ENCODE results near the gene AK3.

AK3 gene

DNA sequence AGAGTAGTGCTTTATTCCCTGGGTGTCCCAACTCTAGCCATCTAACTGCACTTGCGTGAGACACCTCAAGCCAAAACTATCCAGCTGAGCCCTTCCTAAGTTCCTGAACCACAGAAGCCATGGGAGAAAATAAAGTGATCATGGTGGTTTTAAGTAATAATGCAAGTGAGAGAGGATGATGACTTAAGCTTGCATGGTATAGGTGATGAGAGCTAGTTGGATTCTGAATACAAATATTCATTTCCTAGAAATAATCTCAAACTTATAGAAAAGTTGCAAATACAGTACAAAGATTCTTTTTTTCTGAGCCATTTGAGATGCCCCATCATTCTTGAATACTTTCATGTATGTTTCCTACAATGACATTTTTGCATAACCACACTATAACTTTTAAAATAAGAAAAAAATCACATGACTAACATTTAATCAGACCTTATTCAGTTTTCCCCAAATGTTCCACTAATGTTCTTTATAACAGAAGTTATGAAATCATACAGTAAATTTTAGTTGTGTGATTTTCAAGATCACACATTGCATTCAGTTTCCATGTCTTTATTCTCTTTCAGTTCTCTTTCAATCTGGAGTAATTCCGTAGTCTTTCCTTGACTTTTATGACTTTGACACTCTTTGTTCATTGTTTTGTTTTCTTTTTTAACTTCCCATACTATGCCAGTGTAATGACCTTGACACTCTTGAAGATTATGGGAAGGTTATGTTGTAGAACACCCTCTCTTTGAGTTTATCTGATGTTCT is 5.5 kb upstream of the AK3 start:
- DNase-seq, result no peak

DNA sequence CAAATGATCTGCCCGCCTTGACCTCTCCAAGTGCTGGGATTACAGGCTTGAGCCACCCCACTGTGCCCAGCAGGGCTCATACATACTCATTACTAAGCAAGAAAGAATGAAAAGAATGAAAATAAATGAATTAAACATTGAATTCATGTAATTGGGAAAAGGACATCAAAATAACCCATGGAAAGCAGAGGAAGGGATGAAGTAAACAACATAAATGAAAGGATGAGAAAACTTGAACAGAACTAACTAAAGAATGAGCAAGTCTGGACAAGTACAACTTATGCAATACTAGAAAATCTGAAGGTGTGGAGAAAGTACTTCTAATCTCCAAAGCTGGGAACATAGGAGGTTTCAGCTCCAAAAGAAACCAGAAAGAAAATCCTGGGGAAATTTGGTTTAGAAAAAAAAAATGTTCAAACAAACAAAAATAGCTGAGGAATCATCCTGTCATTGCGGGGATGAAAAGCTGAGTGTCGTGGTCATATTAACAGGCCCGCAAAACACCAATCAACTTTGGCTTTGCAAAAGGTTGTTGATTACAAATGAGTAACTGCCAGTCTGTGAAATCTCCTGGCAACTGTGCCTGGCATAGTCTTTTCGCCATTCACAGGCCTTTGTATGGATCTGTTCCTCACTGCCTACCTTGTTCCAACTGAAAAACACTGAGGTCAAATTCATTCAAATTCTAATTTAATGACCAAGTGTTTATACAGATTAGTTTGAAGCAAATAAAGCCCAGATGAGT is 2.3 kb upstream of the AK3 start:
- no peak for DNase-seq

DNA sequence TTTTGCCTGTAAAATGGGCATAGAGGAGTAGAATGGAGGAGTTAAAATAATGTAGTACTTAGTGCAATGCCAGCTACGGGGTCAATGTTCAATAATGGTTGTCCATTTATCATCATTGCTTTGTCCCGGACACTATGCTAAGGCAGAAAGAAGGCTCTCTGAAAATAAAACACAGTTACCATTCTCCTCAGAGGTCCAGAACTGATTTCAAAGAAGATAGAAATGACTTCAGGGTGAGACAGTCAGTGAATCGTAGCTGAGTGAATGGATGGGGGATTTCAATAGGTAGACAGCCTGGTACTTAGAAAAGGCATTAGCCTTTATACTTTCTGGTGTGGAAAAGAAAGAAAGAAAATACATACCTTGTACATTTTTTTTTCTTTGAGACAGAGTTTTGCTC is 1.2 kb upstream of the AK3 start:
- DNase-seq, result no peak

DNA sequence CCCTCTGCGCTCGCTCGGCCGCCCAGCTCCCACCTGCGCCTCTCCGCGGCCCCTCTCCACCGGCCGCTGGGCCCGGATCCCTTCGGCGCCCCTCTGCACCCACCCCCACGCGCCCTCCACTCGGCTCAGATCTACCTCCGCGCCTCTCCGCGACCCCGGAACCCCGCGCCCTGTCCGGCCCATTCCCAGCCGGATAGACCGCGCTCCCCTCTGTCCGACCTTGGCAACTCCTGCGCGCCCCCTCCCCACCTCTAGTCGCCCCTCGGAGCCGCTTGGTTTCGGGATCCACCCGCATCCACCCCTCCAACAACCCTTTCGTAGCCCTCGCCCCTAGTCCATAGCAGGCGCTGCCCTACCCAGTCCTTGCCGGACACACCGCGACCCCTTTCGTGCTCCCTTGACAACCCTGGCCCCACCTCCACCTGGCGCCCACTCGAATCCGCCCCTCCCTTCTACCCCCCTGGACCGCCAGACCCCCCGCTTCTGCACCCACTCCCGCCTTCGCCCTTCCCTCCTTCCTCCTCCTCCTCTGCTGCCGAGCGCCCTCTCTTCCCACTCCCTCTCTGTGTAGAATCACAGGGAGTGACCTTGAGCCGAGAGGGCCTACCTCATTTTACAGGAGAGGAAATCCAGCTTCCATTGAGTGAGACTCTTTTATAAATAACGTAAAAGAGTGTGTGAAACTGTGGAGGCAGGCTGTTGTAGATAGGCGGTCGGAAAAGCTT is 525 bp upstream of the AK3 start:
- DNase-seq, result no peak

DNA sequence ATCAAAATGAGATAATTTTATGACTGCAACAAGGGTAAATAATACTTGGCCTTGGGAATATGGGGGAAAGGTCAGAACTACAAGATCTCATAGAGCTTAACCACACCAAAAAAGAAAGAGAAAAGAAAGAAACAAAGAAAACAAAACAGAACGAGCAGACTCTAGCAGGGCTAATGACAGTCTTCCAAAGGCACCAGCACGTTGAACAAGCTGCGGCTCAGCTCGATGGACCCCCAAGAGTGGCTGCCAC is 689 bp downstream of the AK3 start:
- no peak for DNase-seq

DNA sequence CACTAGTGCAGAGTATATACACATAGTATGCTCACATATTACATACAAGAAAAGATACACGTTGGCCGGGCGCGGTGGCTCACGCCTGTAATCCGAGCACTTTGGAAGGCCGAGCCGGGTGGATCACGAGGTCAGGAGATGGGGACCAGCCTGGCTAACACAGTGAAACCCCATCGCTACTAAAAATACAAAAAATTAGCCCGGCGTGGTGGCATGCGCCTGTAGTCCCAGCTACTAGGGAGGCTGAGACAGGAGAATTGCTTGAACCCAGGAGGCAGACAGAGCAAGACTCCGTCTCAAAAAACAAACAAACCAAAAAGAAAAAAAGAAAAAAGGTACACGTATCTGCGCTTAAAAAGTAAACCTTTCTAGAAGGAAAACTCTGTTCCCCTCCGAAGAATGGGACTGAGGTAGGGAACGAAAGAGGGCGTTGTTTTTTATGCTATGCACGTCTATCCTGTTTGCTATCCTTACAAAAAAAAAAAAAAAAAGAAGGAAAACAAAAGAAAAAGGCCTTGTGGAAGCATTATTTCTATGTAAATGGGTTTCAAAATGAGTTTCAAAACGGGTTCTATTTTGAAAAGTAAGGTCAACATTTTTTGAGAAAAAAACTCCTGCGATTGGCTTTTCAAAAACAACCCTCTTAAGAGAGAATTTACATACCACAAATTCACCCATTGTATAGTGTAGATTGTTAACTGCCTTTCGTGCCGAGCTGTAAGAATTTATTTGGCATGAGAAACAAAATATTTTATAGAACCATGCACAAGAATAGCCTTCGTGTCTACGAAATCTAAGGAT is 1.2 kb downstream of the AK3 start:
- DNase-seq, result no peak

DNA sequence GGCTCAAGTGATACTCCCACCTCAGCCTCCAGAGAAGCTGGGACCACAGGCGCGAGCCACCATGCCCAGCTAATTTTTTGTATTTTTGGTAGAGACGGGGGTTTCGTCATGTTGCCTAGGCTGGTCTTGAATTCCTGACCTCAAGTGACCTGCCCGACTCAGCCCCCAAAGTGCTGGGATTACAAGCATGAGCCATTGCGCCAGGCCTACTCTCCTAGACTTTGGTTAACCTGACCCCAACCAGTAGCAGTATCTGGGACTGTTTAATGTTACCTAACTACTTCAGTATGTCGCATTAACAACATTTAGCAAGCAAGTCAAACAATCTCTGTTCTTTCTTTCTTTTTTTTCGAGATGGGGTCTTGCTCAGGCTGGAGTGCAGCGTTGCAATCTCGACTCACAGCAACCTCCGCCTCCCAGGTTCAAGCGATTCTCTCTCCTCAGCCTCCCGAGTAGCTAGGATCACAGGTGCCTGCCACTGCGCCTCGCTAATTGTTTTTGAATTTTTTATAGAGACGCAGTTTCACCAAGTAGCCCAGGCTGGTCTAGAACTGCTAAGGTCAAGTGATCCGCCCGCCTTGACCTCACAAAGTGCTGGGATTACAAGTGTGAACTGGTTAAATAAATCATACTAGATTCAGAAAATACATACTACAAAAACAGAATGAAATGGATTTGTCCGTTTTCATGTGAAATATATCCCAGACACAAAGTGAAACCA is 2.0 kb downstream of the AK3 start:
- no peak for DNase-seq

DNA sequence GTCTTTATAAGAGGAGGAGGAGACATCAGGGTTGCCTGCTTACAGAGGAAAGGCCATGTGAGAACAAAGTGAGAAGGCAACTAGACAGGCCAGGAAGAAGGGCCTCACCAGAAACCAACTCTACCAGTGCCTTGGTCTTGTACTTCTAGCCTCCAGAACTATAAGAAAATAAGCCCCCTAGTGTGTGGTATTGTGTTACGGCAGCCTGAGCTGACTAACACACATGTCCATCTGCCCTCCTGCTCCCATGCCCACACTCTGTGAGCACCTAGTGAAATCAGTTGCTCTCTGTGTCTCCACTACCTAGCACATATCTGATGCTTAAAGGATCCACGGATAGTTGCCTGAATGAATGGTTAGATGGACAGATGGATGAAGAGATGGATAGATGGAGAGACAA is 6.9 kb downstream of the AK3 start:
- DNase-seq, result no peak

DNA sequence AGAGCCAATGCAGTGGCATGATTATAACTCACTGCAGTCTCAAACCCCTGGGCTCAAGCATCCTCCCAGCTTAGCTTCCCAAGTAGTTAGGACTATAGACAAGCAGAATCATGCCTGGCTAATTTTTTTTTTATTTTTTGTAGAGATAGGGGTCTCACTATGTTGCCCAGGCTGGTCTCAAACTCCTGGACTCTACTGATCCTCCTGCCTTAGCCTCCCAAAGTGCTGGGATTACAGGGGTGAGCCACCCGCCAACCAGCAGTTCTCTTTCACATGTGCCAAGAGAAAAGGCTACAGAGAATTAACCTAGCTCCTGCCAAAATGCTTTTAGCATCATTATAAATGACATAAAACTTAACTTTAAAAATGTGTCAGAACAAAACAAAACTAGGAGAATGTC is 8.1 kb downstream of the AK3 start:
- DNase-seq, result no peak

DNA sequence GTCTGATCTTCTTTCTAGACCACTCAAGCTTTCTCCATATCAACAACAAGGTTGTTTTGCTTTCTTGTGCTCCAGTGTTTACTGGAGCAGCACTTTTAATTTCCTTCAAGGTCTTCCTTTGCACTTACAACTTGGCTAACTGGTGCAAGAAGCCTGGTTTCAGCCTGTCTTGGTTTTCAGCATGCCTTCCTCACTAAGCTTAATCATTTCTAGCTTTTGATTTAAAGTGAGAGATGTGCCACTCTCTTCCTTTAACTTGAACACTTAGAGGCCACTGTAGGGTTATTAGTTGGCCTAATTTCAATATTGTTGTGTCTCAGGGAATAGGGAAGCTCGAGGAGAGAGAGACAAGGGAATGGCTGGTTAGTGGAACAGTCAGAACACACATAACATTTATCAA is 13.4 kb downstream of the AK3 start:
- no peak for DNase-seq

DNA sequence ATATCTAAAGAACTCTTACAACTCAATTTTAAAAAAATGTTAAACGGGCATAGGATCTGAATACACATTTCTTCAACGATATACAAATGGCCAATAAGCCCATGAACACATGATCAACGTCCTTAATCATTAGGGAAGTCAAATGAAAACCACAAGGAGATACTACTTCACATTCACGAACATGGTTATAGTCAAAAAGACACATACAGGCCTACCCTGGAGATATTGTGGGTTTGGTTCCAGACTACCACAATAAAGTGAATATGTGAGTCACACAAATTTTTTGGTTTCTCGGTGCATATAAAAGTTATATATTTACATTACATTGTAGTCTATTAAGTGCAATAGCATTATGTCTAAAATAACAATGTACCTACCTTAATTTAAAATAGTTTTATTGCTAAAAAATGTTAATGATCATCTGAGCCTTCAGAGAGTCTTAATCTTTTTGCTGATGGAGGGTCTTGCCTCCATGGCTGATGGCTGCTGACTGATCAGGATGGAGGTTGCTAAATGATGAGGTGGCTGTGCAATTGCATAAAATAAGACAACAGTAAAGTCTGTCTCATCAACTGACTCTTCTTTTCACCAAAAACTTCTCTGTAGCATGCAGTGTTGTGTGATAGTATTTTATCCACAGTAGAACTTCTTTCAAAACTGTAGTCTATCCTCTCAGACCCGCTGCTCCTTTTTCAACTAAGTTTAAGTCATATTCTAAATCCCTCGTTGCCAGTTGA is 15.1 kb downstream of the AK3 start:
- no peak for DNase-seq

DNA sequence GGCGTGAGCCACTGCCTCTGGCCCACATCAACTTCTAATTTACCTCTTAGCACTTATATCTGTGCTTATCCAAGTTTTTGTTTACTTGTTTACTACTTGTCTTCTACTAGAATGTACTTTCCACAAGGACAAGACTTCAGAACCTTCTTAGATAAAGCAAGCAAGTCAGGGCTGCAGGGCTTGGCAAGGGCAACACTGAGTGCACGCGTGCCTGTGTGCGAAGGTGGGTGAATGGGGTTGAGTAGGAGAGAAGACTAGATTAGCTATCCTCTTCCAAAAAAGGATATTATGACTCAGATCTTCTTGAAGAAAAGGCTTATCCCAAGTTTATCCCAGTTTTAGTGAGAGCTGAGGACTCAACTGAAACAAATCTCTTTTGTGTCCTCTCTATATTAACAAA is 19.3 kb downstream of the AK3 start:
- no peak for DNase-seq

DNA sequence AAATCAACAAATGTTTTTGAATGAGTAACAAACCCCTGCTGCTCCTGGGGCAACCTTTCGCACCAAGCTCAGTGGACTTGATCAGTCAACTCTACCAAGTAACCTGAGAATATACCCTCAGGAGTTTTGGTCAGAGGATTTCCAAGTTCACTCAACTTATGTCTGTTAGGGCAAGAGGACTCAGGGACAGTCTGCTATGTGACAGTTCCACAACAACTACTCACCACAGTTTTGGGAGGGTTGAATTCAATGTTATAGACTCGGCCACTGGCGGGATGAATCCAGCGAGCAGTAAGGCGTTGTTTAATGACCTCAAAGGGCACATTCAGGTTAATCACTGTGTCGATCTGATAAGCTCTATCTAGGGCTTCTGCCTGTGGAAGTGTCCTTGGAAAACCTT is 22.1 kb downstream of the AK3 start:
- no peak for DNase-seq

DNA sequence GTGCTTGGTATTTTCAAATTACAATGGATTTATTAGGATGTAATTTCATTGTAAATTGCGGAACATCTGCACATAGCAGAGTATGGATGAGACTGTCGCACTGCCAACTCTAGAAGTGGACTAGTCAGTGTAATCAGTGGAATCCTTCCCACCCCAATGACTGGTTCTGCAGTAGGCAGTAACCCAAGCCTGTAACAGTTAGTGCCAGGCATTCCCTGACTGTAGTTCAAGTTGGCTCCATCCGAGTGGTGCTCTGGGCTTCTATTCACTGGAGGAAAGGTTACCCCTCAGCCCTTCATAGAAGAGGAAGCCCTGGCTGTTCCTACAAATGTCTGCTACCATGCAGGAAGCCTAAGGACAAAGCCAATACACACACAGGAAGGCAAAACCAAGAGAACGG is 23.2 kb downstream of the AK3 start:
- DNase-seq, result no peak

DNA sequence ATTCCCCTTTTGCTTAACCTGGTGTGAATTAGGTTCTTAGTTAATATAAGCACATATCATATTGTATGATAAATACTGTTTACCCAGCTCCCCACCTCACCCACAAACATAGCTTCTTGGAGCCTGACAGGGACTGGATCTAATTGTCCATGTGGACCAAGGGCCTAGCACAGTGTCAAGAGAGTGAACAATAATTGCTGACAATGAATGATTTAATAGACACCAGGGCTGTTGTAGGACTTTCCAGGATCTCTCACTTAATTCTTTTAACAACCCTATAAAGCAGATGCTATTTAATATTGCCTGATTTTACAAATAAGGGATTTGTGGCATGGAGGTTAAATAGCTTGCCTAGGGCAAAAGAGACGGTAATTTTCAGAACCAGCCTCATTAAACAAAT is 24.8 kb downstream of the AK3 start:
- DNase-seq, result no peak

DNA sequence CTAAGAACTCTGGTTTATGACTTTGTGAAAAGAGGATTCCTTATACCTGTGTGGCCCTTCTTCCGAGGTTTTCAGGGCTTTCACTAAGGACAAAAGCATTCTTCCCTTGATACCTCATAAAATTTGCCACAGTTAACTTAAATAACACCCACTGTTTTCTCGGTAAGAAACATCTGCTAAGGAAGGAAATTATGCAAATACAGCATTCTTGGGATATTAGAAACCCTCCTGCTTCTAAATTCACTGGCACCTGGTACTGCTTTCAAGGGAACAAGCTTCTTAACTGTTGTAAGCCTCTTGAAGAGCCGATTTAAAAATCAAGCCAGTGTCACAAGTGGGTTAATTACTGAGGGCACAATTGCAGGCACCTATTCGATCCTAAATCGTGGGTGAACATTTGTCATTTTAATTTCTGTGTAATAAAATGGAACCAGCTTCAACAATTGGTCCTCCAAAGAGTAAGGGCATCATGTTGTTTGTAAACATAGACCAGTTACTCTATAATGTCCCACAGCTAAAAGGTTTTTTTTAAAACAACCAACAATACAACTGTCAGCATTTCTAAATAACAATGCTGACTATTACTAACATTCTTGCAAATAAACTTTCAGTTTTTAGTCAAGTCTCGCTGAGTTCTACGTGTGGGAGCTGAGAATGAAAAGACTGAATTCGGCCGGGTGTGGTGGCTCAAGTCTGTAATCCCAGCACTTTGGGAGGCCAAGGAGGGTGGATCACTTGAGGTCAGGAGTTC is 26.6 kb downstream of the AK3 start:
- DNase-seq, result no peak

DNA sequence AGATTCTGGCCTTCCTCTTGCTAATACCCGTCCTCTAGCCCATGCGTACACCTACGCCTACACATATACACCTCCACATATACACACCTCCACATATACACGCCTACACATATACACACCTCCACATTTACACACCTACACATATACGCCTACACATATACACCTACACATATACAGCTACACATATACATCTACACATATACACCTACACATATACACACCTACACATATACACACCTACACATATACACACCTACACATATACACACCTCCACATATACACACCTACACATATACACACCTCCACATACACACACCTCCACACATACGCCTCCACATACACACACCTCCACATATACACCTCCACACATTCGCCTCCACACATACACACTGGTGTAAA is 27.2 kb downstream of the AK3 start:
- DNase-seq, result no peak

DNA sequence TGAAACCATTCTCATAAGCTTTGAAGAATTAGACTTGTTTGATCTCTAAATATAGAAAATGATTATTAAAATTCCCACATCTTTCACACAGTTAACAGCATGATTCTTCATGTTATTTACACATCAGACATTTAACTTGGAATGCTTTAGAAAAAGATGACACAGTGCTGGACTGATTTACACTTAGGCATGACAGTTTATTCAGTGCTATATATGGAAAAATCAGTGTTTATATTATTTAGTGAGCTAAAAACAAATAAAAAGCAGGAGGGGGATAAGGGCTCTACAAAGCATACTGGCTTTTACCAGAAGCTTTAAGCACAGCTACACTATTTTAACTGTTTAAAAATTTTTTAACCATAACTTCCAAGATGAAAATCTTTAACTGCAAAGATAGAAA is 31.6 kb downstream of the AK3 start:
- DNase-seq, result no peak

DNA sequence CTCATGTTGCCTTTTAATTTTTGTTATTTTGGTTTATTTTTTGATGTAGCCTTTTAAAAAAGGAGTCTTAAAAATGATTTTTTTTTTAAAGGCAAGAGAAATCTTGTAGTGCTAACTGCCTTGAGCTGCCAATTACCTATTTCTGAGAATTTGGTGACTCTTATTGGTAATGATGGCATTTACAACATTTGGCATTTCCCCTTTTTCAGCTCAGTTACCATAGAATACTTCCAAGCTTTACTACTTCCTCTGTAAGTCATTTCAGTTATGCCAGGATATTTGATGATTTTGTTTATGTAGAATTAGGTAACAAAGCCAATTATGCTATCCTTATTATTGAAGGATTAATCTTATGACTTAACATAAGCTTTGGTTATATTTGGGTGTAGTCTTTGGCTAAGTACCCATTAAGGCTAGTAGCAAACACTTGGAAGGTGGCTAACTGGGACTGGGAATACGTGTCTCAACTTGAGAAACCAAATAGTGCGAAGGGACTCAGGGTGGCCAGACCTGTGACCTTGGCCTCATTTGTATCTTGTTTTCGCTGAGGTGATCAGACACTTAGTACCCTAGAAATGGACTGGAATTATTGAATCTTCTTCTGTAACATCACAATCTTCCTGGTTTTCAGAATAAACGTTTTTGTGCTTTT is 33.9 kb downstream of the AK3 start:
- no peak for DNase-seq

DNA sequence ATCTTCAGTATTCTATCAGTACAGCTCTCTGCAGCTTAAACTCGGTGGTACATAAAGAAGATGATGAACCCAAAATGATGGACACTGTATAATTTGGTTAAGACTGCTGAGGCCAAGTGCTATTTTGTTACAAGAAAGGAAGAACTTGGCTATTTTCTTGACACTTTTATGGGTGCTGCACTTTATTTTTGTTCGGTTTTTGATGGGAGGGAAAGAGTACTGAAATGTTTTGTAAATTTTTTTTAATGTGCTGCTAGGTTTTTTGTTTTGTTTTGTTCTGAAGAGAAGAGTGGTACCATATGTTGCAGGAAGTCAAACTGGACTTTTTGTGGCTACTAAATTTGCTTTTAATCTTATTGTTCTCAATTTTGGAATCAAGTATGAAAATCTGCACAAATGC is 35.0 kb downstream of the AK3 start:
- DNase-seq, result no peak

DNA sequence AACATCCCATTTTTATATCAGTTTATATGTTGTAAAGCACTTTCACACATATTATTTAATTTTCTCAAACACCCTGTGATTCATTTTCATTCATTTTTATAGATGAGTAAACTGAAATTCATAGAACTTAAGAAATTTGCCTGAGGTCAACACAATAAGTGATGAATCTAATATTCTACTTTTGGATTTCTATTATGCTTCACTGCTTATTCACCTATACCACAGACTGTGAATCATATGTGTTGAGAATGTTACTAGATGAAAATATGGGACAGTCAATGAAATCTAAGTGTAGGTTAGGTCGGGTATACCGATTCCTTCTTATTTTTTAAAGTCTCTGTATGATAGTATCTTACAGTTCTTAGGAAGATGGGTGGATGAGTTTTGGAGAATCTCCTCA is 36.9 kb downstream of the AK3 start:
- DNase-seq, result no peak

All from COR-L47 (cell line).